Nephron progenitor cell (in vitro differentiated cells): ENCODE measurements around the gene SHISA8.

Source experiments
- DNase-seq: peaks from one replicate; pipeline ENCODE4 v3.0.0; 2021
- H3K27ac Mint-ChIP-seq: 2 replicates; pipeline ENCODE4 v1.8.0; 2021; ENCODE audit warnings: mild to moderate bottlenecking, moderate library complexity, mixed read lengths
- H3K27me3 Mint-ChIP-seq: 2 replicates; pipeline ENCODE4 v1.8.0; 2021; ENCODE audit warnings: mild to moderate bottlenecking, low read depth, mixed read lengths; ENCODE audit not compliant: poor library complexity
- H3K36me3 Mint-ChIP-seq: 2 replicates; pipeline ENCODE4 v1.8.0; 2021; ENCODE audit warnings: low read depth, mixed read lengths
- H3K4me1 Mint-ChIP-seq: 2 replicates; pipeline ENCODE4 v1.8.0; 2021; ENCODE audit warnings: mixed read lengths
- H3K4me3 Mint-ChIP-seq: 2 replicates; pipeline ENCODE4 v1.8.0; 2021; ENCODE audit warnings: mild to moderate bottlenecking, moderate library complexity, mixed read lengths
- H3K9me3 Mint-ChIP-seq: 2 replicates; pipeline ENCODE4 v1.8.0; 2021; ENCODE audit warnings: mild to moderate bottlenecking, moderate library complexity, mixed read lengths
- TF ChIP-seq, protein P1 (sequence below): fragments of 200-600 bp; sonication (generic); IDR thresholded peaks from 2 replicates; pipeline ENCODE4 v1.5.0; 2021; ENCODE audit warnings: antibody characterized with exemption

SHISA8 gene

DNA sequence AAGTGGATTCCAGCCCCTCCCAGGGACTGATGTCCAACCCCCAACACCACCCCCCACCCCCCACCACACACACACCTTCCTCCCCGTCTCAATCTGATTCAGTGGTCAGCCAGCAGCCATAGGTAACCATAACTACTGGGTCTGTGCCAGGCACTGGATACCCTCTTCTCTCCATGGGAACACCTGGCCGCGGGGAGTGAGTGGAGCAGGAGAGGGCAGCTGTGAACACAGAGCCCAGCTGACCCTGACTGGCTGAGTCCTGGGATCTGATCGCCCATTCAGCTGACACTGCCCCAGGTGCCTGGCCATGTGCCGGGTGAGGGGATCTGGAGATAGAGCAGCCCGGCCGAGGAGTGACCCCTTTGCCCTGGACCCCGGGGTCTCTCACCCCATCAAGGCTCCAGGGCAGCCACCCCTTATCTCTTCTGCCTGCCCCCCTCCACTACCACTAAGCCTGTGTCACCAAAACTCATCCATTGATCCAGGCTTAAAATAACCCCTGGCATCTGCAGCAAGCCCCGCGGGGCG lies 2.6 kb upstream of the SHISA8 start:
- Mint-ChIP-seq H3K4me1 (peaks cover 28% of the 10 kb centered on the region), H3K36me3 (no peaks in the 10 kb centered on the region), H3K27me3 (peaks cover 88% of the 10 kb centered on the region), H3K27ac (no peak overlapping the region), H3K9me3 (no peaks in the 10 kb centered on the region), H3K4me3 (no peak overlapping the region)
- TF ChIP-seq, protein P1, sequence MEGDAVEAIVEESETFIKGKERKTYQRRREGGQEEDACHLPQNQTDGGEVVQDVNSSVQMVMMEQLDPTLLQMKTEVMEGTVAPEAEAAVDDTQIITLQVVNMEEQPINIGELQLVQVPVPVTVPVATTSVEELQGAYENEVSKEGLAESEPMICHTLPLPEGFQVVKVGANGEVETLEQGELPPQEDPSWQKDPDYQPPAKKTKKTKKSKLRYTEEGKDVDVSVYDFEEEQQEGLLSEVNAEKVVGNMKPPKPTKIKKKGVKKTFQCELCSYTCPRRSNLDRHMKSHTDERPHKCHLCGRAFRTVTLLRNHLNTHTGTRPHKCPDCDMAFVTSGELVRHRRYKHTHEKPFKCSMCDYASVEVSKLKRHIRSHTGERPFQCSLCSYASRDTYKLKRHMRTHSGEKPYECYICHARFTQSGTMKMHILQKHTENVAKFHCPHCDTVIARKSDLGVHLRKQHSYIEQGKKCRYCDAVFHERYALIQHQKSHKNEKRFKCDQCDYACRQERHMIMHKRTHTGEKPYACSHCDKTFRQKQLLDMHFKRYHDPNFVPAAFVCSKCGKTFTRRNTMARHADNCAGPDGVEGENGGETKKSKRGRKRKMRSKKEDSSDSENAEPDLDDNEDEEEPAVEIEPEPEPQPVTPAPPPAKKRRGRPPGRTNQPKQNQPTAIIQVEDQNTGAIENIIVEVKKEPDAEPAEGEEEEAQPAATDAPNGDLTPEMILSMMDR = no peak
- DNase-seq = no peak

DNA sequence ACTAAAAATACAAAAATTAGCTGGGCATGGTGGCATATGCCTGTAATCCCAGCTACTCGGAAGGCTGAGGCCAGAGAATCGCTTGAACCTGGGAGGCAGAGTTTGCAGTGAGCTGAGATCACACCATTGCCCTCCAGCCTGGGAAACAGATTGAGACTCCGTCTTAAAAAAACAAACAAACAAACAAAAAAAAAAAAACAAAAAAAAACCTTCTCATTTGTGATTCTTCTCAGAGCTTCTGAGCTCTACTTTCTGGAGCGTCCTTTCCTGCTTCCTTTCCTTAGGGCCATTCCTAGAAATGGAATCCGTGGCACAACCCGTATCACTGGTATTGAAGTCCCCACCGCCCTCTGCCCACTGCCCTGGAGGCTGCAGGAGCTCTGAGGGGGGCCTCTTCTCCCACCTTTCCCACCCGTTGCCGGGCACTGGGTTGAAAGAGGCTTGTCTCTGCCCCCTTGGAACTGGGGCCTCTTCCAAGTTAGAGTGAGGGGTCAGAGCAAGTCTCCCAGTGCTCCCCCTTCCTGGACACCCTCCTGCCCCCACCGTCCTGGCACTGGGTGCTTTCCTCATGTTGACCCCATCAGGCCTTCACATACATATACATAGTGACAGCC lies 2.0 kb upstream of the SHISA8 start:
- Mint-ChIP-seq H3K9me3 (no peaks in the 10 kb centered on the region), H3K27ac (no peak overlapping the region), H3K4me3 (no peak overlapping the region), H3K4me1 (peaks cover 31% of the 10 kb centered on the region), H3K36me3 (no peaks in the 10 kb centered on the region), H3K27me3 (peaks cover 89% of the 10 kb centered on the region)
- no peak for DNase-seq
- TF ChIP-seq, protein P1 = no peak

GRCh38 chr22:41915786-41916493 lies 1.1 kb upstream of the SHISA8 start:
- TF ChIP-seq, protein P1 = no peak
- Mint-ChIP-seq H3K9me3 (no peaks in the 10 kb centered on the region), H3K27ac (no peak overlapping the region), H3K4me1 (peaks cover 38% of the 10 kb centered on the region), H3K27me3 (peaks cover 88% of the 10 kb centered on the region), H3K4me3 (peak overlapping the region; percentile 63), H3K36me3 (no peaks in the 10 kb centered on the region)
- DNase-seq = no peak

DNA sequence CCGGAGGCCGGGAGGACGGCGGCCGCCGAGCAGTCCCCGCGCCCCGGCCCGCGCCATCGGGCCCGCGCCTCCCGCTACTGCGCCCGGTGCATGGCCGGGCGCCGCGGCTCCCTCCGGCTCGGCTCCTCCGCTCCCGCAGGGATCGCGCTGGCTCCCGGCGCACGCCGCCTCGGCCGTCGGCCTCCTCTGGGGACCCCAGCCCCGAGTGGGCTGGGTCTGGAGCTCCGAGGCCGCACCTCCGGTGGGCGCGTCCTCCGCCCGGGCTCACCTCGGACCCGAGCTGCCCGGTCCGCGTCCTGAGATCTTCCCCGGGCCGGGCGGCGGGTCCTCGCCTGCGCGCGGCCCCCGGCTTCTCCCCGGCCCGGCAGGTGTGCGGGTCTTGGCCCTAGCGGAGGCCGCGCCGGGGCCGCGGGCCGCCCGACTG lies 251 bp downstream of the SHISA8 start:
- TF ChIP-seq, protein P1 = no peak
- Mint-ChIP-seq H3K4me3 (no peak overlapping the region), H3K27ac (no peak overlapping the region), H3K27me3 (peaks cover 81% of the 10 kb centered on the region), H3K36me3 (no peaks in the 10 kb centered on the region), H3K9me3 (no peaks in the 10 kb centered on the region), H3K4me1 (peaks cover 38% of the 10 kb centered on the region)
- peak; percentile 47 for DNase-seq

- DNase-seq = peak; percentile 71
- peaks cover 81% of the 10 kb centered on the region for H3K27me3 Mint-ChIP-seq
- TF ChIP-seq, protein P1 = no peak
- H3K27ac Mint-ChIP-seq = no peak overlapping the region
- H3K36me3 Mint-ChIP-seq = no peaks in the 10 kb centered on the region
- H3K4me3 Mint-ChIP-seq = peak overlapping the region; percentile 70
- peaks cover 43% of the 10 kb centered on the region for H3K4me1 Mint-ChIP-seq
- no peaks in the 10 kb centered on the region for H3K9me3 Mint-ChIP-seq
These were observed 886 bp downstream of the SHISA8 start for GRCh38 chr22:41913842-41914534.
